ENCODE measurements around the gene RSPH1.

Gene RSPH1

GRCh38 chr21:42438316-42439205 is 57.5 kb downstream of the RSPH1 start:
- TF ChIP-seq ZBTB7A (IDR thresholded peaks at IDR 0.05; ENCODE audit: low read depth) (no peak), NFIC (IDR thresholded peaks at IDR 0.05) (no peak), REST (IDR thresholded peaks at IDR 0.05; ENCODE audit: low read depth) (no peak), EGR1 (IDR thresholded peaks at IDR 0.05) (no peak), TAF1 (IDR thresholded peaks at IDR 0.05; ENCODE audit: low read depth) (no peak), TCF12 (IDR thresholded peaks at IDR 0.05; ENCODE audit: low read depth) (no peak), USF1 (IDR thresholded peaks at IDR 0.05) (no peak), CREB1 (IDR thresholded peaks at IDR 0.05; ENCODE audit: low read depth) (no peak), FOXM1 (IDR thresholded peaks at IDR 0.05; ENCODE audit: borderline replicate concordance, low read depth) (no peak)

- TF ChIP-seq REST (IDR thresholded peaks at IDR 0.05; ENCODE audit: low read depth) (peak; percentile 91), USF1 (IDR thresholded peaks at IDR 0.05) (no peak)
Observed at GRCh38 chr21:42437786-42438185, 58.2 kb downstream of the RSPH1 start.

GRCh38 chr21:42436914-42437313 is 59.1 kb downstream of the RSPH1 start:
- TF ChIP-seq TEAD4 (IDR thresholded peaks at IDR 0.05), result no peak
- no peak for TF ChIP-seq FOXM1 (IDR thresholded peaks at IDR 0.05; ENCODE audit: borderline replicate concordance, low read depth)
- TF ChIP-seq EGR1 (IDR thresholded peaks at IDR 0.05), result no peak
- TF ChIP-seq ZBTB7A (IDR thresholded peaks at IDR 0.05; ENCODE audit: low read depth), result no peak
- TF ChIP-seq TCF12 (IDR thresholded peaks at IDR 0.05; ENCODE audit: low read depth), result no peak
- no peak for TF ChIP-seq REST (IDR thresholded peaks at IDR 0.05; ENCODE audit: low read depth)
- no peak for TF ChIP-seq CREB1 (IDR thresholded peaks at IDR 0.05; ENCODE audit: low read depth)
- TF ChIP-seq TAF1 (IDR thresholded peaks at IDR 0.05; ENCODE audit: low read depth), result no peak
- TF ChIP-seq EP300 (IDR thresholded peaks at IDR 0.05; ENCODE audit: borderline replicate concordance), result no peak
- no peak for TF ChIP-seq CEBPB (IDR thresholded peaks at IDR 0.05)
- no peak for TF ChIP-seq USF1 (IDR thresholded peaks at IDR 0.05)

- TF ChIP-seq CREB1 (IDR thresholded peaks at IDR 0.05; ENCODE audit: low read depth), result no peak
- TF ChIP-seq YY1 (IDR thresholded peaks at IDR 0.05; ENCODE audit: low read depth), result no peak
- TF ChIP-seq REST (IDR thresholded peaks at IDR 0.05; ENCODE audit: low read depth), result no peak
- TF ChIP-seq NFIC (IDR thresholded peaks at IDR 0.05), result no peak
- no peak for TF ChIP-seq USF1 (IDR thresholded peaks at IDR 0.05)
- TF ChIP-seq TCF12 (IDR thresholded peaks at IDR 0.05; ENCODE audit: low read depth), result no peak
- no peak for TF ChIP-seq TEAD4 (IDR thresholded peaks at IDR 0.05)
- no peak for TF ChIP-seq CEBPB (IDR thresholded peaks at IDR 0.05)
- no peak for TF ChIP-seq FOXM1 (IDR thresholded peaks at IDR 0.05; ENCODE audit: borderline replicate concordance, low read depth)
- no peak for TF ChIP-seq TAF1 (IDR thresholded peaks at IDR 0.05; ENCODE audit: low read depth)
- no peak for TF ChIP-seq ZBTB7A (IDR thresholded peaks at IDR 0.05; ENCODE audit: low read depth)
- no peak for TF ChIP-seq MAX (IDR thresholded peaks at IDR 0.05)
- no peak for TF ChIP-seq EP300 (IDR thresholded peaks at IDR 0.05; ENCODE audit: borderline replicate concordance)
- TF ChIP-seq EGR1 (IDR thresholded peaks at IDR 0.05), result no peak
Observed at GRCh38 chr21:42435833-42436232, 60.2 kb downstream of the RSPH1 start.
